OCI-M2 (cell line): Measurements from ENCODE around the gene MRPS6.

Experiments
- DNase-seq: peaks from one replicate; lab custom pipeline; 2025; ENCODE audit not compliant: unreplicated experiment; lab: John Stamatoyannopoulos, UW

The MRPS6 gene

GRCh38 chr21:34130716-34130985, 57.3 kb downstream of the MRPS6 start:
- DNase-seq, result no peak

DNA sequence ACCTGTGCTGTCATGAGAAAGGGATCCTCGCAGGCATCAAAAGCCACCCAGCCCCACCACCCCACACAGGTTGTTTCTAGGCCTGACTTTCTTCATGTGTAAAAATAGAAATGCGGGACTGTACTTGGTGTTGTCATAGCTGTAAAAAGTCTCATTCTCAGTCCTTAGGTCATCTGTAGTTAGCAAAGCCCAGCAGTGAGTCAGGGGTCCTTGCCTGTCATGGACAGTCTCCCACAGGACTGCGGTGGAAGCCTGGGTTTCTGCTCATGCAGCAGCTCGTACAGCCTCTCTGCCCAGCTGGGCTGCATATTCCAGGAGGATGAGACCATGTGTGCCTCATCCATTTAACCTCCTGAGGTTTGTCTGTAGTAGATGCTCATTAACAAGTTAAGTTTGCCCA, 58.2 kb downstream of the MRPS6 start:
- DNase-seq, result no peak

DNA sequence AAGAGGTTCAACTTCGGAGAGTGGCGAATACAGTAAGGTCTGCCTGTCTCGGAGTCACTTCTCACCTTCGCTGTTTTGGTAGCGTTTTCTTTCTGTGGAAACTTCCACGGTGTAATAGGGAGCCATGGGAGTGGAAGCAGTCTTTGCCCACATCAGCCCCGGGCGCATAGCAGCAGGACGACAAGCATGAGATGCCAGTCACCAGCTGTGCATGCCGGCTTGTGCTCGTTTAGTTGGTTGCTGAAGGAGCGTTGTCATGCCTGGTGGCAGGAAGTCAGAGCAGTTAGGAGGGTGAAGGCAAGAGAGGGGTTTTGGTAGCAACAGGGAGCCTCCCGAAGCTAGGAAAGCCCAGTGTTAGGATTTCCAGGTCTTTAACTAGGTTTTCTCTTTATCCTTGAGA, 58.8 kb downstream of the MRPS6 start:
- DNase-seq, result no peak

- DNase-seq, result no peak
These were observed 59.5 kb downstream of the MRPS6 start for GRCh38 chr21:34132926-34133325.

DNA sequence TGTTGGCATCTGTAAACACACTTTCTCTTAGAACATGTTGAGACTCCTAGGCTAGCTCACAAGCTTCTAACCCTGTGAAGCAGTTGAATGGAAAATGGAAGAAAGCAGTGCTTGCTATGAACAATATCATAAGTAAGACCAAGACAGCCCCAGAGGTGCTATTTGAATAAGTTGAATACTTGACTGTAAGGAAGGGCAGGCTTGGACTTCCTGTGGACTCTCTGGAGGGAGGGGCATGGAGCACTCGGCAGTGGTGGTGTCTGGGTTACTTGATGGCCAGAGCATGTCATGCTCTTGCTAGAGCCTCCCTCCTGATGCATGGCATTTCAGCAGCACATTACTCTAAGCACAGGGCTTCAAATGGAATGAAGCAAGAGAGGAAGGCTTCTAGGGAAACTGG, 60.0 kb downstream of the MRPS6 start:
- no peak for DNase-seq

- no peak for DNase-seq
These were observed 60.4 kb downstream of the MRPS6 start for GRCh38 chr21:34133802-34134201.

DNA sequence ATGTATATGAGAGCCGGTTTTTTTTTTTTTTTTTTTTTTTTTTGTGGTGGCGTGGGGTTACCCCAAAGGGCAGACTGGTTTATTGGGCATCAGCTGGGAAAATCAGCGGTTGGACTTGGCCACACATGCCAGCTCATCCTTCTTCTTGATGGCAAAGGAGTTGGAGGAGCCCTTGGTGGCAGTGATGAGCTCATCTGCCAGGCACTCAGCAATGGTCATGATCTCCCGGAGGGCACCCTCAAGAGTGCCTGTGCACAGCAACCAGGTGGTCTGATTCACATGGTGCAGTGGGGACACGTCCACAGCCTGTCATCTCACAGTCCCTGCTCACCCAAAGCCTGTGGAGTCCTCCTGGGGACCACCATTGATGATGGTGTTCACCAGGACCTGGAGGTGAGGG, 62.0 kb downstream of the MRPS6 start:
- no peak for DNase-seq

GRCh38 chr21:34141373-34141772, 68.0 kb downstream of the MRPS6 start:
- DNase-seq, result no peak

GRCh38 chr21:34143685-34144182, 70.4 kb downstream of the MRPS6 start:
- DNase-seq, result no peak

DNA sequence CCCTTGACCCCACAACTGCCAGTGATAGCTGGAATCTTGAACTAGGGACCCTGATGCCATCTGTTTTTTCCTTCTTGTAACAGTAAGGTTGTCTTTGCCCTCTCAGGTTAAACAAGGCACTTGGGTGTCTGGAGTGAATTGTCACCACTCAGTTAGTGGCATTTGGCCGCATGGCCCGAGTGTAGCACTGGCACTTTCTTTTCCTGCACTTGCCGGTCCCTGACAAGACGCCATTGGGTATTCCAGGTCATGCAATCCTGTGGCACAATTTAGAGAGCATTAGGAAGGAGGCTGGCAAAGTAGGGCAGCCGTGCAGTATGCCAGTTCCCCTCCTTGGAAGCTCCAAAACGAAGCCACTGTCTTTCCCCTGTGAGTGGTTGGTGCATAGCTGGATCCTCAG, 70.8 kb downstream of the MRPS6 start:
- no peak for DNase-seq

DNA sequence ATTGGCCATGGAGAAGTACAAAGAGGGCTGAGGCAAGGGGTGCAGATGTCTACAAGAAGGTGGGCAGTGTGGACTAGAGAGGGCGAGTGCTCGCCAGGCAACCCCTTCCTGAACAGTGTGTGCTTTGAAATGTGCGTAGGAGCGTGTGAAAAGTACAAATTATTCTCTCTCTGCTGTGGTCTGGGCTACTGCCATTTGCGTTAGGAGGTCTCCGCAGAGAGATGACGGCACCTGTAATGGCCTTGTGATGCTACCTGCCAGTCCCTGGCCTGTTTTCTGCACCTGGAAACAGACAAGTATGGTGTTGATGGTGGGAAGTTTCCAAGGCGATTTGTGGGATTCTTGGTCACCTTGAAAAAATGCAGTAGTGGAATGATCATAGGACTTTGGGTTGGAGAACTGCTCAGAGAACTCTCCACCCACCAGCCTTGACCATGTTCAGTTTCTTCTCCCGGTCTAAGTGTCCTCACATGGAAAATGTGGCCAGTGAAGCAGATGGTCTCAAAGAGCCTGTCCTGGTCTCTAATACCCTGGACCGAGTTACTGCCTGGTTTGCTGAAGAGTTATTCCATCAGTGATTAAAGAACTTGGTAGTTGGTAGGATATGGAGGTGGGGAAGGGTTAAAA, 74.5 kb downstream of the MRPS6 start:
- no peak for DNase-seq

GRCh38 chr21:34148419-34148804, 75.0 kb downstream of the MRPS6 start:
- no peak for DNase-seq

- no peak for DNase-seq
These were observed 75.6 kb downstream of the MRPS6 start for GRCh38 chr21:34148826-34149558.

DNA sequence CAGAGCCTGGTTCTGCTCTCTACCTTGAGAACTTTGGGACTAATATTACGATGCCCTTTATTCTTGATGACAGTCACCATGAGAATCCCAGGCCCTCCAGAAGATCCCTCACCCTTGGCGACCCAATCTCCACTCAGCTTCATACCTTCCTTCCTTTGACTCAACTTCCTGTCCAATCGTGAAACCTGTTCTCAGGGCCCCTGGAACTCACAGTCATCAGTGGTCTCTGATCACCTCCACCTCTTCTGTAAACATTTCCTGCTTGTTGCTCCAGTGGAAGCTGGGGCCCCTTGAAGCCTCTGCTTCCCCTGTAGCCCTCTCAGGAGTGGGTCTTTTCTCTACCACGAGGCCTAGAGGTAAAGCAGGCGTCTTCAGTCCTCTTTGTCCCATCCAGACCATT, 79.1 kb downstream of the MRPS6 start:
- no peak for DNase-seq

DNA sequence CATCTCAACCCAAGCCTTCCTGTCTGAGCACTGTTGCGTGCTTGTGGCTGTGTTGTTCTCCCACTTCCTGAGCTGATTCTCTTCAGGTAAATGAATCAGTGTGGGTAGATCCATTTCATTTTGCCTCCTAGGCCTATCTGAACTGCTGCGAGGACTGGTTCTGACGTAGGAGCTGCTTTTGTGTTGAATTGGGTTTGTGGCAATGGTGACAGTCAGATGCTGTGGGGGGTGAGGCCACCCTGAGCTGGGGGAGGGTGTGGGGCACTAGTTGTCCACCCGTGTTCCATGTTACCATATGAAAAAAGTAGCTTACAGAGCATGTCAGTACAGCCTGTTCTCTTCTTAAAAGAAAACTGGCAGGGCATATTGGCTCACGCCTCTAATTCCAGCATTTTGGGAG, 81.5 kb downstream of the MRPS6 start:
- DNase-seq, result no peak

GRCh38 chr21:34156957-34157356, 83.6 kb downstream of the MRPS6 start:
- no peak for DNase-seq

GRCh38 chr21:34157521-34157920, 84.1 kb downstream of the MRPS6 start:
- DNase-seq, result no peak

DNA sequence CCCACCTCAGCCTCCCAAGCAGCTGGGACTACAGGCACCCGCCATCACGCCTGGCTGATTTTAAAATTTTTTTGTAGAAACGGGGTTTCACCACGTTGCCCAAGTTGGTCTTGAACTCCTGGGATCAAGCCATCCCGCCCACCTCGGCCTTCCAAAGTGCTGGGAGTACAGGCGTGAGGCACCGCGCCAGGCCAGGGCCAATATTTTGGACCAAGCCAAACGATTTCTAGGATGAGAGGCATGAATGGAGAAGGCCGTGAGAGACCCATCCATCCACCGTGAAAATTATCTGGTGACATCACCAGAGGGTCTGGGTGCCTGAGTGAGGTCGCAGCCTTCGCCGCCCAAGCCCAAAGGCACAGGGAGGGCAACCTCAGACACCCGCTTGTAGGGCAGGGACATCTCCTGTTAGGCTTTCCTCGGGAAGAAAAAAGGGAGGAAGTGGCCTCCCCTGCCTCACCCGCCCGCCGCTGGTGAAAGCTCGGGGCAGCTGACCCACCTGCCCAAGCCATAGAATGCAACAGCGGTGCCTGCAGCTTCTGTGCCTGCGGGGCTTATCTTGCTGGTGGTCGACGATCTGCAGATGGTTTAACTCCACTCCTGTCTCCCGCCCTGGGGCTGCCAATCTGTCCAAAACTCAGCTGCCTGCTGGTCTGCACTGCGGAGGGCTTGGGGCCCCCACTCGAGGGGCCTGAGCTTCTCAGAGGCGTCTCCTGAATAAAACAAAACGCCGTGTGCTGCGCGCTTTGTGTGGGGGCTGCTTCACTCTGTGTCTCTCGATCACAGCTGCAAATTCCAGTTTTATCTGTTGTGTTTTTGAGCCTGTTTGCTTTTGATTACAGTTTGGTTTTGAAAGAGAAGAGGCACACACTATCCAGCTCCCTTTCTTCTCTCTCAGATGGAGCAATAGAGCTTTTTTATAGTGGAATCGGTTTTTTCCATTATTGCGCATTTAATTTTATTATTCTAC, 85.8 kb downstream of the MRPS6 start:
- DNase-seq, result no peak

DNA sequence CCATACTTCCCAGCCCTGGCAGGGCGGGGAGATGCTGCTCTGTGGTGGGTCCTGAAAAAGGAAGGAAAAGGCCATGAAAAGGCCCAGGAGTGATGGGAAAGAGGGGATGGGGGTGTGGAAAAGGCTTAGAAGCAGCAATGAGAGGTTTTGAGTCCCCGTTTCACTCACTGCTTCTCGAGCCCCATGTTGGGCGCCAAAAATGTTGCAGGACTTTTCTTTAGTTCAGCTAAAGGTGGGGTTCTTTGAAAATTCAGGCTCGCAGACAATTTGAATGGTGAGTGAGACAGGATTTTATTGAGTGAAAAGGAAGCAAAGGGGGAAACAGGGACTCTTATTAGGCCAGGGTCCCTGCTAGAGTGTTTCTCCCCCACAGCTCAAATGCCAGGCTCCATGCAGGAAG, 93.1 kb downstream of the MRPS6 start:
- no peak for DNase-seq

DNA sequence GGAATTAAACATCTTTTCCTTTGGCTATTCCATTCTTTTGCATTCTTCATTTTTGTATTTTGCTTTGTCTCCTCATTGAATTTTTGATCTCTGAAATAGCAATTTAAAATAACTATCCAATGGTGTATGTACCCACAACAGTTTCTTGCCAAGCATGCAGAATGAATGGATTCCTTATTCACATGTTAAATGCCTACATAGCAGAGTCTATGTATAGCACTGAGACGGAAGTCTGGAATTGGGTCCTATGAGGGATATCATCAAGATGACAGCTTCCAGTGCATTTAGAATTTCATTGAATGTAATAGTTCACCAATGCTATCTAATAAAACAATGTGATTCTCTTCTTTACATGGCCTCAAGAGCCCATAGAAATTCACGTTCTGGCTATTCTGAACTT, 97.5 kb downstream of the MRPS6 start:
- no peak for DNase-seq

DNA sequence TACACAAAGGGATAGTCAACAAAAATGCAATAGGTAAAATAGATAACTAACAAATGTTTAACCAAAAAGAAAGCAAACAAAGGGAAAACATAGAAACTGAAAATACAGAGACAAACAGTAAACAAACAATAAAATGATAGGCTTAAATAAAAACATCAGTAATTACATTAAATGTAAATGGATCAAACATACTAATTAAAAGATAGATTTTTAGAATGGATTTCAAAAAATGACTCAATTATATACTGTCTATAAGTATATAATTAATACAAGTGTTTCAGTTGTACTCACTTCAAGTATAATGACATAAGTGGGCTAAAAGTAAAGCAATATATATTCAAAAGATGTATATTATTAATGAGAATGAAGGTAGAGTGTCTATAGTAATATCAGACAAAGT, 101.1 kb downstream of the MRPS6 start:
- DNase-seq, result no peak

DNA sequence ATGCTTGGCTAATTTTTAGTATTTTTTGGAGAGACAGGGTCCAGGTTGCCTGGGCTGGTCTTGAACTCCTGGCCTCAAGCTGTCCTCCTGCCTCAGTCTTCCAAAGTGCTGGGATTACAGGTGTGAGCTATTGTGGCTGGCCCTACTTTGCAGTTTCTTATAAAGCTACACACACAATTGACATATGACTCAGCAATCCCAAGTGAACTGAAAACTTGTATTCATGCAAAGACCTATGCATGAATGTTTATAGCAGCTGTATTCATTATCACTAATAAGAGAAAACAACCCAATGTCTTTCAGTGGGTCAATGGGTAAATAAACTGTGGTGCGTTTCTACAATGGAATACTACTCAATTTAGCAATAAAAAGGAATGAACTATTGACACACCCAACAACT, 103.1 kb downstream of the MRPS6 start:
- DNase-seq, result no peak
